Posterior vena cava (tissue), 2 donors: ENCODE results near the gene RREB1. TPM values are rescaled to one million over a fixed set of nuclear protein-coding genes. Genes with fewer than 3 reads are reported as not detected.

ENCODE experiments used
- DNase-seq: peaks from one replicate; pipeline ENCODE4 v3.0.0-alpha.2; 2020; ENCODE audit warnings: low spot score
- intact Hi-C, 2 donors: fragments of 100-400 bp; cut with DNase I; formaldehyde crosslinking; loops; one replicate each; pipeline versions ENCODE4 v1.14.1 to v1.14.2; 2022 to 2023
- total RNA-seq, 2 donors: library from RNA; stranded (reverse); fragmentation: NEBNext Ultra II Directional; extraction: Animal tissue kit (Norgen Biotek cat#: 25700); gene quantifications; one replicate each; pipeline ENCODE4 v1.2.1, GENCODE V29; 2021
- donor health status: DM: yes; HTN: yes; CAD: no.
- donor health status: DM: yes; HTN: yes; CAD: no.

Gene RREB1
- total RNA-seq, 2 donors from 2014 or later, result 28.8 to 31.8 TPM

DNA sequence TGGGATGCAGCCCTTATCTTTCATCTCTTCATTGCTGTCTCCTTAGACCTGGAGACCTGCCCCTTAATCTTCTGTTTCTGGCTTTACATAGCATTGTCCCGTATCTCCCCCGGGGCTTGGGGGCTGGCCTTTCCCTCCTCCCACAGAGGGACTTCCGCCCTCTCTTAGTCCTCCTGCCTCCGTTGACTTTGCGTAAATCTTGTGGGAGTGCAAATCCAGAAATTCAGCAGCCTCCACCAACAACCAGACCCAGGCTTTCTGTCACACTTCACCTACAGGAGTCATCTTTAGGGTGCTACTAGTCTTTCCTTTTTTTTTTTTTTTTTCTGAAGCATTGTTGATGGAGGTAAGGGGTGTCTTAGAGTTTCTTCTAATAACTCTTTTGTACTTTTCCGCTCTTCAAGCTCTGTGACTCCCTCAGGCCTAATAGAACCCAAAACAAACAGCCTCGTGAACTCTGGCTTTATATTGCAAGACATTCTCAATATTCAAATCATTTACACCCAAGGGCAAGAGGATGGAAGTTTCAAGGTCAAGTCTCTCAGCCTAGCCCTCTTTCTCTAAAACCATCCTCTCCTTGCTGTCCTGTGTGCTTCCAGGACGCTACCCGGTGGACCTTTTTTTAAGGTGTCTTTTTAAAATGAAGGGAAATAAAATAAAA lies 66.2 kb downstream of the RREB1 start:
- DNase-seq, result no peak
- intact Hi-C loops, result no loop called here

DNA sequence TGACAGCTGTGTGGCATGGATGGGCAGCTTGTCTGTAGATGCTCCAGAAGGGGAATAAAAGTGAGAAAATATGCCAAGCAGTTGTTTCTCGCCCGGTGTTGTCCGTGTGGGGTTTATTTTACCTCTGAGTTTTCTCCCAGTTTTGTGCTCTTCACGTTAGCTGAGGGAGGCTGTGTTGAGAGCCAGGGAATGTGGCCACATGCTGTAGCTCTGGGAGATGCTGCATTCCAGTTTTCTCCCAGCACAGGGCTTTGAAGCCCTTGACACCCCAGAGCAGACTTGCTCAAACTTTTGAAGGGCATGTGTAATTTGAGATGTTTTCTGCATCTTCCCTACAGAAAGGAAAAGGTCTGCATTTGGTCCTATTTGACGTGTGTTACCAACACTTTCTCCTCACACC lies 67.7 kb downstream of the RREB1 start:
- intact Hi-C loops, result no loop called here

DNA sequence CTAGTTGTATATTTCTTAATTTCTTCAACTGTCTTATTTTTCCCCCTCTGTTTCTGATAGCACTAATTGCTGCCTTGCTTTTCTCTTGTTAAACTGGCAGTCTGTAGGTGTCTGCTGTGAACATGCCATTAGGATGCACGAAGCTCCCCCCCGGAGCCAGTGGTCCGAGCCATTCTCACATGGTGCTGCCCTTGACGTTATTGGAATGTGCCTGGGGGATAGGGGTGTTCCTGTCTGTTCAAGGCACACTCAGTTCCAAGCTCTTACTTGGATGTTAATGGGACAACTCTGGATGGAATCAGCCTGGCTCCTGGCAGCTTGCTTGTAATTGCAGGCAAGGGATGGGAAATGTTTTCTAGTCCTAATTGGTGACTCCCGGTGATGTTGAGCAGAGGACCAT lies 68.4 kb downstream of the RREB1 start:
- intact Hi-C loops, result no loop called here
- DNase-seq, result no peak

More for the DNA sequence above, 67.7 kb downstream of the RREB1 start:
- DNase-seq, result no peak

DNA sequence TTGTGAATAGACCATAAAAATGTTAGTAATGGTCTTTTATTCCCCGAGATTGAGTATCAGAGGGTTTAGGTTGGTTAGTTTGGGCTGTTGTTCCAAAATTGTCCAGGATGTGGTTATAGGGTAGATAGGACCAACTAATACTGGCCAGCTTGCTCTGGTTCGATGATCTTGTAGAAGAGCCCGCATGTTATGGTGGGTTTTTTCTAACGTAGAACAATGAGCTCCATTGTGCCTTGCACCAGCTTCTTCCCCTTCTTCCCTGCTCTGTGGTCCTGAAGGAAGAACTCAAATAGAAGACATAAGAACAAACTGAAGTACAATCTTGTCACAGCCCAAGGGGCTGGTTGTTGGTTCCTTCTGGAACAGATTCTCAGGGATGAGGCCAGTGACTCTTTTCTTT lies 70.5 kb downstream of the RREB1 start:
- intact Hi-C loops, result no loop called here
- no peak for DNase-seq

DNA sequence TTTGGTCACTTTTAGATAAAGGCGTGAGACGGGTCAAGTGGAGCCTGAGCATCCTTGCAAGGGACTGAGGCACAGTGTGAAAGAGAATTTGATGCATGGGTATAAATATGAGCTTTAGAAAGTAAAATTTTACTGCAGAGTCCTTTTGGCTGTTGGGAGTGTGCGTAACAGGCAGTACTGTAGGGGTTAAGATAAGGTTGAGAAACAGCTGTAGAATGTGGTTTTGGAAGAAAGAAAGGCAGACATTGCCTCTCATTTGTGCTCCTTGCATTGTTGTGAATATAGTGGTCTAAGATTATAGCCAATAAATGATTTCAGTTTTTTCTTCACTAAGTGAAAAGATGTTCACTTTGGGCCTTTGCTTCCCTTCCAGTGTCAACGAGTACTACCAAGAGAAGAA lies 73.0 kb downstream of the RREB1 start:
- no peak for DNase-seq
- intact Hi-C loops, result no loop called here

DNA sequence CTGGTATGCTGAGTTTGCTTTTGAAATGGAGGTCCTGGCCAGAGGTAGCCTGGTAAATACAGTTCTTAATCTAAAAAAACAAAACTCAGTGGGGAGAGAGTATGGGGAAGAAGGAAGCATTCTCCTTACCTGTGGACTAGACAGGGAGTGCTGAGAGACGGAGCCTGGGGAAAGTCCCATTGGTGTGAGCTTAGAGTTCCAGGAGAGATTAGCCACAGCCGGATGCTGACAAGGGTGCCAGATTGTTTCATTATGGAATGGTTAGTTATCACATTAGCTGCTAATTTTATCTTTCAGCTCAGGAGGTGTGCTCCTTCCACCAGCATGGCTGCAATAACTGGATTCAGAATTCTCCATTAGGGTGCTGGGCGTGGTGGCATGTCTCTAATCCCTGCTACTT lies 75.9 kb downstream of the RREB1 start:
- intact Hi-C loops, result loop anchor here in 1 of 2 donors (2.0 kb wide), 1 partner anchor 65 kb away; no protein-coding TSS in a partner anchor
- DNase-seq, result no peak

DNA sequence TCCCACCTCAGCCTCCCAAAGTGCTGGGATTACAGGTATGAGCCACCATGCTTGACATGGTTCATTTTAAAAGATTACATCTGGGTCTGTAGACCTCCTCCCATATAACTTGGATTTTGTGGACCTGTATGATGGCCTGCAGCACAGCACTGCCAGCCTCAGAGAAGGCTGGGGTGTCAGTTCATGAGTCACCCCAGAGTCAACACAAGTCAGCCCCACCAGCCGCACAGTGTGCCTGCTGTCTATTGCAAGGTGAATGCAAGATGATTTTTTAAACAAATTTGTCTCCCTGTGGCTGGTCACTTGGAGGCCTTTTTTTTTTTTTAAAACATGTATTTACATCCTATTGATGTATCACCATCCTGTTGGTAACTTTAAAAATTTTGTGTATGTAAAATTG lies 76.7 kb downstream of the RREB1 start:
- DNase-seq, result no peak

DNA sequence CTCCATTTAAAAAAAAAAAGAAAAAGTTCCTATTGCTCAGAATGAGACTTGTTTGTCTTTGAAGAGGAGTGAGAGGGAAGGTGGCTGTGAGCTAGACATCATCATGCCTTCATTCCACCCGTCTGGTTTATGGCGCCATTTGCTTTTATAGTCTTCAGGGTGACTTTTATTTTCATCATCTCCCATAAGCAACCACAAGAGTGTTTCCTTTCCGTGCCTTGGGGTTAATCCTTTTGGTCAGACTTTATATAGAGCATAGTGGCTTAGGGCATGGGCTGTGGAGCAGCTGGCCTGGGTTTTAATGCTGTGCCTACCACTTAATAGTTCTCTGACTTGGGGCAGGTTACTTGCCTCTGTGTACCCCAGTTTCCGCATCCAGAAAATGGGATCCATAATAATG lies 77.8 kb downstream of the RREB1 start:
- DNase-seq, result no peak
- intact Hi-C loops, result loop anchor here in 1 of 2 donors (2.0 kb wide), 1 partner anchor 67 kb away; no protein-coding TSS in a partner anchor

More for the DNA sequence above, 76.7 kb downstream of the RREB1 start:
- intact Hi-C loops, result loop anchor here in 1 of 2 donors (2.0 kb wide), 1 partner anchor 66 kb away; no protein-coding TSS in a partner anchor

DNA sequence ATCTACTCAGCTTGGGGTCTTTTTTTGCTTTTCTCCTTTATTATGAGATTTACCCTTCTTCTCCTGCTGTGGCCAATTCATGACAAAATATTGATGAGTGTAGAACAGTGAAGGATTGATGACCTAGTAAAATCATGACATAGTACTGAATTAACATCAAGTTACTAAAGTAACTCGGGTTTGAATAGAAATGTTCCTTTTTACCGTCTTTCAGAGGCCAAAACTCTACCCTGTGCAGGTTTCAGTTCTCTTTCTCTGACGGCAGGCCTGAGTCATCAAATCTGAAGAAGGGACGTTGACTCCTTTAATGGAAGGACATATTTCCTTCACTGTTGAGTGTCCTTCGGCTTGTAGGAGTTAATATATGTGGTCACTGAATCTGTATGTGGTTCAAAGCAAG lies 80.7 kb downstream of the RREB1 start:
- no peak for DNase-seq
- intact Hi-C loops, result no loop called here

DNA sequence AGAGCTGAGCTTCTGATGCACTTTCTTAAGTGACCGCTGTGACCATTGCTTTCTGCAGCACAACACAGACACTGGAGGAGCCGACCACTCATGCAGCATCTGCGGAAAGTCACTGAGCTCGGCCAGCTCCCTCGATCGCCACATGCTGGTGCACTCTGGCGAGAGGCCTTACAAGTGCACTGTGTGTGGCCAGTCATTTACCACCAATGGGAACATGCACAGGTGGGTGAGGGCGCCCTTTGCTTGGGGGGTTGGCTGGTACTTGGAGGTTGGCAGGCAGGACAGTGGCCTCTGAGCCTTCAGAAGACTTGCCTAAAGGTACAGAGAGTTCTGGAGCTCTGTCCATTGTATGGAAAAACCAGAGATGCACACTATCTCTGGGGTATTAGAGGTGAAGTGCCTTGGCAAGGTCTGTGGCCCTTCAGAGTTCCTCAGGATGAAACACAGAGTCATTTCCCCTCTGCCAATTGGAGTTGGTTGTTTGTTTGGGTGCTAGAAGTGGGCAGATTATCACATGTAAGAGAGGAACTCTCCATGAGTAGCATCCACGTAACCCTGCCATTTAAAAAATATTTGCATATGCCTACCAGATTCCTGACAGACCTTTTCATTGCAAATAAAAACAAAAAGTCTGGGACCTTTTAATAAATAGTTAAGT lies 81.5 kb downstream of the RREB1 start:
- no peak for DNase-seq
- intact Hi-C loops, result no loop called here

DNA sequence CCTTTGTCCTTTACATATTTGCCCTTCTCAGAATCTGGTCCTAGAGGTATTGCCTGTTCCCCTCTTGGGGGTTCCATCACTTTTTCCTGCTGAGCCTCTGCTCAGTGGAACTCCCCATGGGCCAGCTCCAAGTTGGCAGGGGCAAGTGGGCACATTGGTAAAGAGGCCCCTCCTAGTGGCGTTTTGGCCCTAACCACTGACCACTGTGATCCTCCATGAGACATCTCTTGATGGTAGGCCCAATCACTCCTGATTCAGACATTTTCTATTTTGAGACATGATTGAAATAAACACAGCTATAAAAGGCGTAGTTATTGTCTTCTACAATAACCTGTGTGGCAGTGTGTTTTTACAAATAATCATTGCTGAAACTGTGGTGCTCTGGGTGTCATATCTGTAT lies 83.0 kb downstream of the RREB1 start:
- intact Hi-C loops, result no loop called here
- DNase-seq, result no peak

DNA sequence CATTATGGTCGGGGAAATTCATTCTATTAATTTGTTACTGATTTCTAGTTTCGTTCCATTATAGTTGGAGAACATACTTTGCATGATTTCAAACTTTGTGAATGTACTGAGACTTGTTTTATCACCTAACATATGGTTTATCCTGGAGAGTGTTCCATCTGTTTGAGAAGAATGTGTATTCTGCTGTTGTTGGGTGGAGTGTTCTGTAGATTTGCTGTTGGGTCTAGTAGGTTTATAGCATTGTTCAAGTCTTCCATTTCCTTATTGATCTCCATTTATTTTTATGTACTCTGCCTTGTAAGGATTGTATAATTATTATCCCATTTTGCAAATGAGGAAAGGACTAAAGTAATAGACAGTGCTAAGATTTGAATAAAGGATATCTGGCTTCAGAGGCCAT lies 85.4 kb downstream of the RREB1 start:
- intact Hi-C loops, result no loop called here
- no peak for DNase-seq

DNA sequence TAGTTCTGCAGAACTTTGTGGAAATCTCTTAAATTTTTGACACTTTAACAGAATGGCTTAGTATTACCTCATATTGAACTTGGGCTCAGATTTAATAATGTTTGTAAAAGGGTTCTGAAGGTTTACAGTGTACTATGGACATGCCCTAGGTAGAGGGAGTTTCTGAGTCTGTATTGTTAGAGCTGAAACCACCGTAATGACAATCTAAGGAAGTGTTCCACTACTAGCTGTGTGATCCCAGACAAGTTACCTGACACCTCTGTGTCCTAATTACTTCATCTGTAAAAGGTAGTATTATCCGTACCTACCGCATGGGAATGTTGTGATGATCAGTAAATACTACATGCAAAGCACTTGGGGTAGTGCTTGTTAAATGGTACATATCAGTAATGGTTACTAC lies 86.9 kb downstream of the RREB1 start:
- no peak for DNase-seq
- intact Hi-C loops, result no loop called here

DNA sequence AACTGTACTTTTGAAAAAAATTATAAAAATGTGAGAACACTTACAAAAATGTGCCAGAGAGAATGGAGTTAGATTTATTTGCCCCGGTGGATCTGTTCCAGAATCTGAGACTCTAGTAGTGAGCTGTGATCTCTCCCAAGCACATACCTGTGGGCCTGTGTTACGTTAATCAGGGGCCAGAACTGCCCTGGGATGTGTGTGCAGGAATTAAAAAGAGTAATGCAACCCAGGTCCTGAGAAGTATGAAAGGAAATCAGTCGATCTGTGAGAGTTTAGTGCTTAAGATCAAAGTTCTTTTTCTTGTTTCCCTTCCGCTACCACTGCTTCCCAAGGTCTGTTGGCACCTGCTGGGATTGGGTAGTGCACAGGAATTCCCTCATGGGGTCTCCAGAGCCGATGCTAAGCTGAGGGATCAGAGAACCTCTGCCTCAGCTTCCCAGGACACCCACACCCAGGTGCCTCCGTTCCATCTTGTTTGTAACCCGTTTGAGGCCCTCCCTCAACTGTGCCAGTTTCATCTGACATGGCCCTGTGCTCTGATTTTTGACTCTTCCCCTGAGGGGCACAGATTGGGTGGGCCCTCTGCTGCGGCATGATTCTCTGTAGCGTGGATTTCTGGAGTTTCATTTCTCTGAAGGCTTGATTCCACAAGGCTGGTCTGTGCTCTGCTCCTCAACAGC lies 87.7 kb downstream of the RREB1 start:
- DNase-seq, result no peak
- intact Hi-C loops, result no loop called here

DNA sequence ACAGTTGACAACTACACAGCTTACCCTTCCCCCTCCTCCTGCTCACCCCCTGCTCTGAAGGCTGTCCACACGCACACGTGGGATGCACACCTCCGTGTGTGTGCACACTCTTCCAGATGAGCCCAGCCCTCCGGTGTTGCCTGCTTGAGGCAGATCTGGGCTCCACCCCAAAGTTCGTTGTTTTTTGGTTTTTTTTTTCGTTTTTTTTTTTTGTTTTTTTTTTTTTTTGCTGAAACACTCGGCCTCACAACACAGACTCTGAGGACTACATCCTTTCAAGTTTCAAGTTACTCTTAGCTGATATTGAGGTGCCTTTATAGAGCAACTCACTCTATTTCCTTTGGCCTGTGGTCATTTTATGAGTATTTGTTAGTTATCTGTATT lies 88.2 kb downstream of the RREB1 start:
- no peak for DNase-seq
- intact Hi-C loops, result no loop called here

DNA sequence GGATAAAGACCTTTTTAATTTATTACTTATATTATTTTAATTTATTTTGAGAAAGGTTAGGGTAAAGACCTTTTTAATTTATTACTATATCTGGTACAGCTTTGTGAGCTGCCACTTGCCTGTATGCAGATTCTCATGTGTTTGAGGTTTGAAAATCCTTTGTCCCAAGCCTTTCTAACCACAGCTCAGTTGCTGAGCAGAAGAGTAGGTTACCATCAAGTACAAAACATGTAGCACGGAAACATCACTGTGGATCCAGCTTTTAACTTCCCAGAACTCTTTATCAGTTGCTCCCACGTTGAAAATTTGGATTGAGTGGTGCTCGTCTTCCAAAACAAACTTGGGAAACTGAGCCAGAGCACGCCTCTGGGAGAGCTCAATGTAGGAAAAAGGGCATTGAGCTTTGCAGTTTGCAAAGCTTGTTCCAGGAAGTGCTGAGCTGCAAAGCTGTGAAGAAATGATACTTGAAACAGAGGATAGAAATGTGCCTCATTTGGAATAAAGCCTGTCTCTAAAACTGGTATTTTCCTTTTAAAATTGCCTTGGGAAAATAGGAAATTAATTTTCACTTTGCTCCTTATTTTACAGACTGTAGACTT lies 89.0 kb downstream of the RREB1 start:
- intact Hi-C loops, result no loop called here
- no peak for DNase-seq

DNA sequence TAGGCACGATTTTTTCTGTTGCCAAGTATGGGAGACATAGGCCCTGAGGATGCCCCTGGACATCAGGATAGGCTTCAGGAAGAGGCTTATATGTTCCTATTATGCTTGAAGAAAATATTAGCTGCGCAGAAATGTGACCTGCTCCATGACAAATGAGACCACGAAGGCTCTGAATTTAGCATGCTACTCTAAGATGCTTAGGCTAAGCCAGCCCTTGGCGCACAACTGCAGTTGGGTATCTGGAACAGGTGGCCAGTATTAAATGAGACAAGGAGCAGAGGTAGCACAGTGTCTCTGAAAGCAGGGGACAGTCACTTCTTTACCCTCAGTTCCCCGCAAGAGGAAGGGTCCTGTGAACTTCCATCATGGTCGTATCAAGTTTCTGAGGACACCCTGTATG lies 90.0 kb downstream of the RREB1 start:
- intact Hi-C loops, result no loop called here
- DNase-seq, result no peak

DNA sequence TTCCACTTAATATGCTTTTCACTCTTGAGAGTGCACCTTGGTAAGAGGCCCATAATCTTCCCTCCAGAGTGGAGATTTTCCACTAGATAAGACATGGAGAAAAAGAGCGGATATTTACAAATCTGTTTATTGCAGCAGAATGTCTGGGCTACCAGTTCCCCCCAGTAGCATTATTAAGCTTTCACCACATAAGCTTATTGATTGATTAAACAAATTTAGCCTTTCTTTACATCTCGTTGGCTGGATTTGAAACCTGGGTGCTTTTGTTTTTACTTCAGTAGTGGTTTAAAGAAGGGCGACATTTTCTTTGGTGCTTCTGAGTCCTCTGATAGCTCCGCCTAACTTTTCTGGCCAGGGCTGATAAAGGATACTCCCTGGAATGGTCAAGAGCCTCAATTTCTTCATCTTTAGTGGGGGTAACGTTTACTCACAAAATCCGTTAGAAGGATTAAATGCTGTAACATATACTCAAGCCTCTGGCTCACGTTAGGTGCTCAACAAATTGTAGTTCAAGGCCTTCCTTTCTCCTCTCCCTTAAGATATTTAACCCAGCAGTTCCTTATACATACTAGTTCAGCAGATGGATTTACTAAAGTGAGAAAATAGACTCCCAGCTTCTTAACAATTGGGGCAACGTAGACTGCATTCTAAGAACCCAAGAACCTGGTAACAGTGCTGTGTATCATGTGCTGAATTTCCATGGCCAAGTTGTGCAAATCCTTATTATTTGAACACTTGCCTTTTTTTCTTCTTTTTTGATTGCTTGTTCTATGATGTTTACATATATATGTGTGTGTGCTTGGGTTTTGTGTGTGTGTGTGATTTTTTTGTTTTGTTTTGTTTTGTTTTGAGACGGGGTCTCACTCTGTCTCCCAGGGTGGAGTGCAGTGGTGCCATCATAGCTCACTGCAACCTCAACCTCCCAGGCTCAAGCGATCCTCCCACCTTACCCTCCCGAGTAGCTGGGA lies 91.4 kb downstream of the RREB1 start:
- intact Hi-C loops, result no loop called here

More for the DNA sequence above, 91.4 kb downstream of the RREB1 start:
- DNase-seq, result no peak
